Measurements from ENCODE around the gene KLHDC8B.
A peak's percentile ranks its signal among the peaks of the same experiment; 100 is the strongest.

Gene KLHDC8B

GRCh38 chr3:49124991-49125670 is 46.3 kb upstream of the KLHDC8B start:
- peak; percentile 42 for TF ChIP-seq CTCF (IDR thresholded peaks at IDR 0.05; ENCODE audit: low read depth, low read length, missing control alignments)
- no peak overlapping the region for H3K4me3 ChIP-seq (ENCODE audit: low read depth, low read length)
- no peak for DNase-seq (ENCODE audit: low read depth)

- no peak overlapping the region for H3K4me3 ChIP-seq (ENCODE audit: low read depth, low read length)
- no peak for TF ChIP-seq CTCF (IDR thresholded peaks at IDR 0.05; ENCODE audit: low read depth, low read length, missing control alignments)
- no peak for DNase-seq (ENCODE audit: low read depth)
Observed at GRCh38 chr3:49131040-49131439, 40.4 kb upstream of the KLHDC8B start.

- TF ChIP-seq CTCF (IDR thresholded peaks at IDR 0.05; ENCODE audit: low read depth, low read length, missing control alignments), result no peak
- no peak for DNase-seq (ENCODE audit: low read depth)
- no peak overlapping the region for H3K4me3 ChIP-seq (ENCODE audit: low read depth, low read length)
Observed at GRCh38 chr3:49131576-49131975, 39.8 kb upstream of the KLHDC8B start.

GRCh38 chr3:49132073-49132436 is 39.3 kb upstream of the KLHDC8B start:
- TF ChIP-seq CTCF (IDR thresholded peaks at IDR 0.05; ENCODE audit: low read depth, low read length, missing control alignments), result no peak
- DNase-seq (ENCODE audit: low read depth), result no peak
- H3K4me3 ChIP-seq (ENCODE audit: low read depth, low read length), result no peak overlapping the region

GRCh38 chr3:49132437-49133225 is 38.8 kb upstream of the KLHDC8B start, which contains the start of gene LAMB2:
Gene LAMB2 (minus strand): TSS chr3:49133050. CDS start chr3:49132867, 183 bp downstream.
- no peak within 1 kb of the TSS for H3K4me3 ChIP-seq (ENCODE audit: low read depth, low read length)
- DNase-seq (ENCODE audit: low read depth), result no peak

GRCh38 chr3:49133226-49133951 is 38.0 kb upstream of the KLHDC8B start:
- H3K4me3 ChIP-seq (ENCODE audit: low read depth, low read length), result no peak overlapping the region
- no peak for TF ChIP-seq CTCF (IDR thresholded peaks at IDR 0.05; ENCODE audit: low read depth, low read length, missing control alignments)

More at GRCh38 chr3:49132437-49133225, 38.8 kb upstream of the KLHDC8B start, which contains the start of gene LAMB2:
- TF ChIP-seq CTCF (IDR thresholded peaks at IDR 0.05; ENCODE audit: low read depth, low read length, missing control alignments), result no peak

More at GRCh38 chr3:49133226-49133951, 38.0 kb upstream of the KLHDC8B start:
- DNase-seq (ENCODE audit: low read depth), result no peak
